HG03066 (cell line): Measurements from ENCODE around the gene ZNHIT6.
"Not testable (repeated sequence)": the region's sequence is repeated elsewhere in the genome, so short reads cannot be mapped to it uniquely, and the experiment has no call there.

ENCODE experiments used
- ATAC-seq: cut with Tn5 transposase; IDR thresholded peaks from one replicate; pipeline ENCODE4 v1.9.1; 2021; ENCODE audit warnings: low read depth; ENCODE audit not compliant: unreplicated experiment

Gene ZNHIT6

DNA sequence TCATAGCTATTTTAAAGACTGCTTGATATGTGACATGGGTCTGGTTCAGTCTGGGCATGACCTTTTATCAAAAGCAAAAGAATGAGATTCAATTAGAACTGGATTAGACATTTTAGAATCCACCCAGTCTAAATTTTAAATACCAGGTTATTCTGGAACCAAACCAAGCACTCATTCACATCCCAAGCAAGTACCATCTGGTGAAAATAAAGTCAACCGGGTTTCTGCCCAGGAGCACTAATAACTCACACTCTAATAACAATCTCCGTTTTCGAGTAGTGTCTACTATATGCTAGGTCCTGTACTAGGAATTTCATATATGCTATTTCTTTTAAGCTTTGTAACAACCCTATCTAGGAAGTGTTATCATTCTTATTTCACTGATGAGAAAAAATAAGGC, 30.6 kb downstream of the ZNHIT6 start:
- ATAC-seq, result no peak

DNA sequence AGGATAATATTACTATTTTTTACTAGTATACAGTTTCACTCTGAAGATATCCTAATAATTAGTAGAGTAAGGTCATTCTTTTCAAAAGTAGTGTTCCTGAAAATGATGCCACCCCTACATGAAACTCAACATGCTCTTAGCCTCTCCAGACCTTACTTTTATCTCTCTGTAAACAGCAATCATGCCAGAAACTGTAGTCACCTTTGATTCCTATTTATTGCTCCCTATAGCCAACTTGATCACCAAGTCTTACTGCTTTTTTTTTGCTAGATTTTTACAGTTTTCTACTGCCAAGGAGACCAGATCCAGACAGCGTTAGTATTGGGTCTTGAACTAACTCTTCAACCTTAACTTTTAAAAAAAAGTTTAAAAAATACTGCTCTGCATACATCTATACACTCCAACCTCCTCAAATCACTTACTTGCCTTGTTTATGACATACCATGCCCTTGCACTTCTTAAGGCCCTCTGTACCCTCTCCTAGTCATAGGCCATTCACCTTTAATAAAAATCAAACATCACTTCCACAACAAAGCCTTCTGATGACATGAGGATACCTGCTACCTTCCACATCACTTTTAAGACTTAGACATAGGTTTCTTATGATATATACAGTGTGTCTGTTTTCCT, 36.1 kb downstream of the ZNHIT6 start:
- no peak for ATAC-seq

DNA sequence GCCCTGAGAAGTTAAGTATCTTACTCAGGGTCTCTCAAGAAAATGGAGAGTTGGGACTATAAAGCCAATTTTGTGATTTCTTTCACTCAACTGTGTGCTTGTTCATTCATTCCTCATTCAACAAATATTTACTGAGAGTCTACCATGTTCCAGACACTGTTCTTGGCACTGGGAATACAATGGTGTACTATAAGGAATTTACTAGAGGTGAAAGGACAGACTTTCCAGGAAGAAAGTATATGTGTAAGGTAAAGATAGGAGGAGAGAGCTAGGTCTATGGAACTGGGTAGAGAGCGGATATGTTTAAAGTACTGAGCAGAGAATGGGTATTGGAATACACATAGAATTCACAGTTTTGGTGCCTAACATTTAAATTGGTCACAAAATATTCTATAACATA, 42.3 kb downstream of the ZNHIT6 start:
- no peak for ATAC-seq

GRCh38 chr1:85663382-85663781, 44.9 kb downstream of the ZNHIT6 start:
- no peak for ATAC-seq

GRCh38 chr1:85661767-85662166, 46.5 kb downstream of the ZNHIT6 start:
- no peak for ATAC-seq

DNA sequence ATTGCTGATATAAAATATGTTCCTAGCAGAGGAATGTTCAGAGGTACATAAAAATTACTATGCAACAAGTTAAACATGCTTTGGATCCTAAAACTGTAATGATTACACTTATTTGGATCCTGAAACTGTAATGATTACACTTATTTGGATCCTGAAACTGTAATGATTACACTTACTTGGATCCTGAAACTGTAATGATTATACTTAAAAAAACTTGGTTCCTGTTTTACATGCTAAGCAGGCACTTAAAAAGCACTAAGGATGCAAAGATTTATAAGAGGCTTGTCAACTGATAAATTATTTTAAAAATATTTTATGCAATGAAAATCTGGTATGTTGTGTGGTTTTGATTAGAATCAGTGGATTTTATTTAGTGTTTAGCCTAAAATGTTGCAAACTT, 47.7 kb downstream of the ZNHIT6 start:
- ATAC-seq, result no peak

DNA sequence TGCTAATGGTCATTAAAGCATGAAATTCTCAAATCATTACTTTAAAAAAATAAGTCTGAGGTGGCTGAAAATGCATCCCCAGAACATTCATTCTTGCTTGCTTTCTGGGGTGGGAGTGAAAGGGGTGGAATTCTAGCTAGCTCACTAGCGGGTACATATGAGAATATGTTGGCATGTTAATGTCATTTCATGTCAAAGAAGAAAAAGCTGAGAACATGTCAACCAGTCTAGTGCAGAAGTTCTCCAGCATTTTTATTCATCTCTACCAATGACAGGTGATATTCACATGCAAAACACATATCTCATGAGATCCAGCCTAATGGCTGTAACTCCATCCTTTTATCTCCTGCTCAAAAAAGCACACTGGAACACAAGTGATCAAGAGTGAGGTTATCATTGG, 49.1 kb downstream of the ZNHIT6 start:
- no peak for ATAC-seq

DNA sequence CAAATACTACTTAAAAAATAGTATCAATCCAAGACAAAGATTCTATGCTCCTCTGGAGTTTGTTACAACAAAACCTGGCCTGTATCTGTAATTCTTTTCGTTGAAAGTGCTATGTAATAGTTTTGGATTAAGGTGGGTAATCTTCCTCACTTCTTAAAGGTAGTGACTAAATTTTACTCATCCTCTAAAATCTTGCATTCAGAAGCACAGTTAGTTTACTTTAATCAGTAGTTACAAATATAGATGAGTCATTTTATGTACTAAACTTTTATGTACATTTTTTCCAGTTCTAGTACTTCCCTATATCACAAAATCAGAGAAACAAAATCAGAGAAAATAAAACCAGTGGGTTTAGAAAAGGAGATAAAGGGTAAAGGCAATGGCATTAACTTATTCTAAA, 51.3 kb downstream of the ZNHIT6 start:
- no peak for ATAC-seq

DNA sequence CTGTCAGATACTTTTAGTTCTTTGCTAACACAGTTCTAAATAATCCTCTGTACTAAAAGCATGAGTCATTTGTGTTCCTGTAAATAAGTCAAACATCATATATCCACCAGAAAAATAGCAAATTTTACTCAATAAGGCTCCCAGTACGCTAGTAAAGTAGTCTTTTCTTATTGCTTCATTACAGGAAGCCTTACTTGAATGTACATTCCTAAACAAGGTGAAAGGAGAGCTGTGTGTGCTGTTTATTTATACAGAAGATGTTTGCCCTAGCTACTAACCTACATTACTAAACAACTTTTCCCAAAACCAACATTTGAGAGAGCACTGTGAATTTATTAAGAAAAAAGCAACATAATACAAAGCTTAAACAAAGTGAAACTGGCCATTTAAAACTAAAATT, 52.0 kb downstream of the ZNHIT6 start:
- no peak for ATAC-seq

DNA sequence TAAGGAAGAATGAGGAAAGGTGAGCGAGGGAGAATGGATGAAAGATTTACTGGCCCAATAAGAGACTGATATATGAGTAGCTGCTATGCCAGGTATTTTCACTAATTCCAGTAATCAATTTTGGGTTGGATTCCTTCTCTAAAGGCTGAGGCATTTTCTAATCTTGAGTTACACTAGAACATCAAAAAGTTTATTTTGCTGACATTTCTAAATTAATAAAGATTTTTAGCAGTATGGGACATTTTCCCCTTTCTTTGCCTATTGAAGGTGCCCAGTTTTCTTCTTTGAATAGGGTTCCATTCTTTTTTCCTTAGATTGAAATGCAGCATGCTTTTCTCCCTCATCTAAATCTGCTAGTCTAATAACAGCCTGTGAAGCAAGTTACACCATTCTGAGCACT, 52.9 kb downstream of the ZNHIT6 start:
- no peak for ATAC-seq

DNA sequence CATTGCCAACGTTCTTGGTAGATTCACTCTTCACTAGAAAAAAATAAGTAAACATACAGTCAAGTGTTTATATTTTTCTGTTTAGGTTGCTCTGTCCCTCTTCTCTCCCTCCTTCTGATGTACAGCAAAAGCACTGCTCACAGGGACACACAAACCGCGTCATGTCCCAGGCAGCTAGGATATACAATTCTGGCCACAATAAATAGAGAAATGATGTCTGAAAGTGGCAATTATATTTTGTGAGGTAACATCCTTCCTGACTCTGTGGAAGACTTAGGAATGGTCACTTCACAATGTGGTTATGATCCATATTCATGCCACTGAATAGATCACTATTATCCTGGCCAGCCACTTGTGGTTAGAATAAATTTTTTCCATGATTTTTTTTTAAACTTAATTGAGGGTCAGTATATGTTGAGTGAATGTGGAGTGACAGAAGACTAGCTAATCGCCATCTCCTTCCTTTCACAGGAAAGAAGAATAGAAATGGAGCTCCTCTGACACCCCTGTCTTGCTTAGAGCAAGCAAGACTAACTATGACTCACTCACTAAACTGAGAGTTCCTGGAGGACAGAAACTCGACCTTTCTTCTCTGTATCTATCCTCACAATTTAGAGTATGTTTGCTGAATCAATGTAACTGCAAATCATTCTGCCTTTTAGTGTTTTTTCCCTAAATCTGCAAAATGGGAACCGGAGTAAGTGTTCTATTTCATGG, 54.0 kb downstream of the ZNHIT6 start:
- ATAC-seq, result no peak

- no peak for ATAC-seq
Measured at GRCh38 chr1:85652327-85652726, 55.9 kb downstream of the ZNHIT6 start.

- ATAC-seq, result no peak
Measured at GRCh38 chr1:85650645-85651044, 57.6 kb downstream of the ZNHIT6 start.

DNA sequence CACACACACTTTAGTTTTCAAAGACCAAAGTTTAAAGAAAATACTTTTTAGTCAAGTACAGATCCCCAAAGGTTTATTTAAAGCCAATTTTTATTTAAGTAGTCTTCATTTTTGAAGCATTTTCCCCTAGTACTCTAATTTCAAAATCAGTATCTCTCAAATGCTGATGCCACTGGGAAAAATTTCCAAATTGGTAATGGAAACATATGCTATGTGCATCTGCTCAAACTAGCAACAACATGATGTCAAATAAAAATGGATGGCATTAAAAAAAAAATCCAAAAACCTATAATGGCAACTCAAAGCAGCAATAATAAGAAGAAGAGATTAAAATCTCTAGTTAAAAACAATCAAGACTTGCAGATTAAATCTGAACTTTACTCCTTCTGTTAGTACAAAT, 58.6 kb downstream of the ZNHIT6 start:
- no peak for ATAC-seq

DNA sequence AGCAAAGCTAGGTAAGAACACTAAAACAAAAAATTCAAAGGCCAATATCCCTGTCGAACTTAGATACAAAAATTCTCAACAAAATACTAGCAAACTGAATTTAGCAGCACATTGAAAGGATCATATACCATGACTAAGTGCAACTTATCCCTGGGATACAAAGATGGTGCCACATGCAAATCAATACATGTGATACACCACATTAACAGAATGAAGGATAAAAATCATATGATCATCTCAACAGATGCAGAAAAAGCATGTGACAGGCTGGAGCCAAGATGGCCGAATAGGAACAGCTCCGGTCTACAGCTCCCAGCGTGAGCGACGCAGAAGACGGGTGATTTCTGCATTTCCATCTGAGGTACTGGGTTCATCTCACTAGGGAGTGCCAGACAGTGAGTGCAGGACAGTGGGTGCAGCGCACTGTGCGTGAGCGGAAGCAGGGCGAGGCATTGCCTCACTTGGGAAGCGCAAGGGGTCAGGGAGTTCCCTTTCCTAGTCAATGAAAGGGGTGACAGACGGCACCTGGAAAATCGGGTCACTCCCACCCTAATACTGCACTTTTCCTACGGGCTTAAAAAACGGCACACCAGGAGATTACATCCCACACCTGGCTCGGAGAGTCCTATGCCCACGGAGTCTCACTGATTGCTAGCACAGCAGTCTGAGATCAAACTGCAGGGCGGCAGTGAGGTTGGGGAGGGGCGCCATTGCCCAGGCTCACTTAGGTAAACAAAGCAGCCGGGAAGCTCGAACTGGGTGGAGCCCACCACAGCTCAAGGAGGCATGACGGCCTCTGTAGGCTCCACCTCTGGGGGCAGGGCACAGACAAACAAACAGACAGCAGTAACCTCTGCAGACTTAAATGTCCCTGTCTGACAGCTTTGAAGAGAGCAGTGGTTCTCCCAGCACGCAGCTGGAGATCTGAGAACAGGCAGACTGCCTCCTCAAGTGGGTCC, 66.4 kb downstream of the ZNHIT6 start:
- not testable (repeated sequence) for ATAC-seq

DNA sequence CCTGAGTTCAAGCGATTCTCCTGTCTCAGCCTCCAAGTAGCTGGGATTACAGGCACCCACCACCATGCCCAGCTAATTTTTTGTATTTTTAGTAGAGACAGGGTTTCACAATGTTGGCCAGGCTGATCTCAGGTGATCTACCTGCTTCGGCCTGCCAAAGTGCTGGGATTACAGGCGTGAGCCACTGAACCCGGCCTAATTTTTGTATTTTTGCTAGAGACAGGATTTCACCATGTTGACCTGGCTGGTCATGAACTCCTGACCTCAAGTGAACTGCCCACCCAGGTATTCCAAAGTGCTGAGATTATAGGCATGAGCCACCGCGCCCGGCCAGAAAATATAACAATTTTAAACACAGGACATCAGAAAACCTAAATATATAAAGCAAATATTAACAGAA, 68.3 kb downstream of the ZNHIT6 start:
- ATAC-seq, result not testable (repeated sequence)

DNA sequence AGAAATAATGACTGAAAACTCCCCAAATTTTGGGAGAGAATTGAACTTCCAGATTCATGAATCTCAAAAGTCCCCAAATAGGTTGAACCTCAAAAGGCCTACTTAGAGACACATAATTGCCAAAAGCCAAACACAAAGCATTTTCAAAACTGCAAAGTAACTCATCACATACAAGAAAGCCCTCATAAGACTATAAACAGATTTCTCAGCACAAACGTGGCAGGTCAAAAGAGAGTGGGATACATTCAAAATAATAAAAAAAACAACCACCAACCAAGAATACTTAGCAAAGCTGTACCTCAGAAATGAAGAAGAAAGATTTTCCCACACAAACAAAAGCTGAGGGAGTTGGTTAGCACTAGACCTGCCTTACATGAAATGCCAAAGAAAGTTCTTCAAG, 69.8 kb downstream of the ZNHIT6 start:
- no peak for ATAC-seq

DNA sequence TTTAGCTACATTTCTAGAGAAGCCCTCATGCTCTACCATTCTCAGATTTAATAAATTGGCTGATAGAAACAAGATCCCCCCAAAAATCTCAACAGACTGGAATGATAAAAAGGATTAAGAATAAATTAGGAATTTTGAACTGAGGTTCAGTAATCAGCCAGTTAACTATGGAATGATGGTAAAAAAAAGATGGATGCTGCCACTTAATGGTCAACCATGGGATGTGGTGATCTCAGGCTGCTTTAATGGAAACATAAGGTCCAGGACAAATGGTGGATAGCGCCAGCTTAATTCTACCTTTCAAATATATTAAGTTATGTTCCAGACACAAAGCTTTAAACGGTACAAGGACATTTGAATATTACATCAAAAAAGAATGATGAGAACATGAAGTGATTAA, 77.7 kb downstream of the ZNHIT6 start:
- no peak for ATAC-seq

- no peak for ATAC-seq
Measured at GRCh38 chr1:85629532-85629920, 78.7 kb downstream of the ZNHIT6 start.

DNA sequence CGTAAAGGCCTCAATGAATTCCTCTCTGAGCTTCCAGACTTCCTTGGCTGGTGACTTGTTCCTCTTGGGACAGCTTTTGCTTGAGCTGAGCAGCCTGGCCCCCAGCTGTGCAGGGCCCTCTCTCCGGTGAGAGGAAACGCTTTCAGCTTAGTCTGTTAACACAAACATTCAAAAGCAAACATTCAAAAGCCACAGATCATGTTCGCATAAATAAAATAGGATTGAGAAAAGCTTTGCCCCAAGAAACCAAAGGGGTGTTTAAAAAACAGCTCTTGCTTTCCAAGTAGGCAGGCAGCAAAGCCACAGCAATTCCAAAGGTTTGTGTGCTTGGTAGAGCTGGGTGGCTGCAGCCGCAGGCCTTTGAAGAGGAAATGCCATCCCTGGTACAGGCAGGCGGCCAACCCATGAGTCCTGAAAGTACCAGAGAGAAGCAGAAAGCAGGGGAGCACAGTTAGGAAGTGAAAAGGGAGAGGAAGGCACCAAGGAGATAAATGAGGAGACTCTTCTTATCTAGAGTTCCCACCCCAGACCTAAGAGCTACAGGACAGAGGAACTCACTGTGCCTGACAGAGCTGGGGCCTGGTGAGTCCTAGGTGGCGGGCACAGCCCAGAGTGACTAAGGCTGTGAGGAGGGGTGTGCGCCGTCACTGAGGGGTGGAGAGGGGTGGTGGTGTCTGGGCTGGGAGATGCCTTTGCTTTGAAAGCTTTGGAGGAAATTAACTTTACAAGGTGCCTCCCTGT, 79.3 kb downstream of the ZNHIT6 start:
- ATAC-seq, result no peak

DNA sequence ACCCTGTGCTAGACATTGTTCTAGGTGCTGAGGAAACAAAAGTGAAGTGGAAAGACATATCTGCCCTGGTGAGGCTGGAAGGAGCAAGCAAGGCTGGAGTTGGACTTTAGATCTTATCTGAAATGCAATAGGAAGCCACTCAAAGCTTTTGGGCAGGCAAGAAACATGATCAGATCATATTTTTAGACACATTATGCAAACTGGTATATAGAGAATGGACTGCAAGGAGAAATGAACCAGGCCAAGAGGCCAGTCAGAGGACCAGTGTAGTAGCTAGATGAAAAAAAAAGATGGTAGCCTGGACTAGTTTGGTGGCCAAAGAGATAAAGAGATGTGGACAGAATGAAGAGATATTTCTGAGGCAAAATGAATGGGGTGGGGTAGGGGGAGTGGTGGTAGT, 81.4 kb downstream of the ZNHIT6 start:
- ATAC-seq, result no peak
